GM19043 (cell line): ENCODE results near the gene GRIP1.

Source experiments
- ATAC-seq: cut with Tn5 transposase; IDR thresholded peaks from one replicate; pipeline ENCODE4 v1.9.1; 2021; ENCODE audit warnings: low read depth; ENCODE audit not compliant: unreplicated experiment

GRIP1 gene

GRCh38 chr12:66678338-66679275 is at the start of gene GRIP1:
Gene GRIP1, minus strand, starts transcription at chr12:66679076. Its CDS starts 172 bp downstream, at chr12:66678904.
- no peak for ATAC-seq

GRCh38 chr12:66726556-66726955 is 47.7 kb upstream of the GRIP1 start:
- no peak for ATAC-seq

GRCh38 chr12:66725031-66725430 is 46.2 kb upstream of the GRIP1 start:
- no peak for ATAC-seq

GRCh38 chr12:66724616-66725015 is 45.7 kb upstream of the GRIP1 start:
- no peak for ATAC-seq

GRCh38 chr12:66724026-66724425 is 45.1 kb upstream of the GRIP1 start:
- ATAC-seq = no peak

GRCh38 chr12:66719862-66720261 is 41.0 kb upstream of the GRIP1 start:
- ATAC-seq = no peak

GRCh38 chr12:66717036-66717673 is 38.3 kb upstream of the GRIP1 start:
- no peak for ATAC-seq

- ATAC-seq = no peak
Measured at GRCh38 chr12:66716522-66716921, 37.6 kb upstream of the GRIP1 start.

GRCh38 chr12:66714709-66715108 is 35.8 kb upstream of the GRIP1 start:
- no peak for ATAC-seq

- ATAC-seq = no peak
Measured at GRCh38 chr12:66713984-66714383, 35.1 kb upstream of the GRIP1 start.

- no peak for ATAC-seq
Measured at GRCh38 chr12:66709893-66710292, 31.0 kb upstream of the GRIP1 start.

- ATAC-seq = no peak
Measured at GRCh38 chr12:66709457-66709773, 30.5 kb upstream of the GRIP1 start.

- no peak for ATAC-seq
Measured at GRCh38 chr12:66708704-66709456, 30.0 kb upstream of the GRIP1 start.

- no peak for ATAC-seq
Measured at GRCh38 chr12:66707002-66707697, 28.3 kb upstream of the GRIP1 start.

- no peak for ATAC-seq
Measured at GRCh38 chr12:66699738-66700482, 21.0 kb upstream of the GRIP1 start.

- no peak for ATAC-seq
Measured at GRCh38 chr12:66698558-66698957, 19.7 kb upstream of the GRIP1 start.

- ATAC-seq = no peak
Measured at GRCh38 chr12:66697404-66697803, 18.5 kb upstream of the GRIP1 start.

GRCh38 chr12:66694666-66695613 is 16.1 kb upstream of the GRIP1 start:
- ATAC-seq = no peak
